T-helper 9 cell (primary cell): Measurements from ENCODE around the gene PAX7.

ENCODE experiments used
- DNase-seq: peaks from one replicate; pipeline ENCODE4 v3.0.0-alpha.2; 2020

Gene PAX7

DNA sequence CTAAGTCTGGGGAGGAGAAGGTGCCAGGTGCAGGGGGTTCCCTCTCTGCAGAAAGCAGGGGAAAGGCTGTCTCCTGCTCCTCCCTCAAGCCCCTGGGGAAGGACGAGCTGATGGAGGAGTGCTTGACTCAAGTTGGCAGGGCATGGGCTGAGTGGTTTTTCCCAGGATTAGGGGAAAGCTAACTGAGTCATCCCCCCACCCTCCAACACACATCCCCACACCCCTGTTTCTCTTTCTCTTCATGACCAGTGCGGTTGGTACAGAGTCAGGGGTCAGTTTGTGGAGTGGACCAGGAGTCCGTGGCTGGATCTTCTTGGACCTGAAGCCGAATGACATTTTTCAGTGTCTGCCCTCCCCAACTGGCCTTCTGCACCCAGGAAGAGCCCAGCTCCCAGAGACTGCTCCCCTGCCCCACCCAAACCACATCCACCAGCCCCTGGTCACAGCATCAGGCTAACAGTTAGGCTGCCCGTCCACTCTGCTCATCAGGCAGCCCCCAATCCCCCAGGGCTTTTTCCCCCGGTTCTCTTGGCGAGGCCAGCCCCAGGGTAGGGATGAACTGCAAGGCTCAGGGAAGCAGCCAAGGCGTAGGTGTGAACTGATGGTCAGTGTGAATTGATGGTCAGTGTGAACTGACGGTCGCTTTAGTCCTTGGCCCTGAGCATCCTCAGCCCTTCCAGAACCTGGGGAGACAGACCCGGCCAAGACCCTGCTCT lies 81.0 kb downstream of the PAX7 start:
- DNase-seq, result no peak

DNA sequence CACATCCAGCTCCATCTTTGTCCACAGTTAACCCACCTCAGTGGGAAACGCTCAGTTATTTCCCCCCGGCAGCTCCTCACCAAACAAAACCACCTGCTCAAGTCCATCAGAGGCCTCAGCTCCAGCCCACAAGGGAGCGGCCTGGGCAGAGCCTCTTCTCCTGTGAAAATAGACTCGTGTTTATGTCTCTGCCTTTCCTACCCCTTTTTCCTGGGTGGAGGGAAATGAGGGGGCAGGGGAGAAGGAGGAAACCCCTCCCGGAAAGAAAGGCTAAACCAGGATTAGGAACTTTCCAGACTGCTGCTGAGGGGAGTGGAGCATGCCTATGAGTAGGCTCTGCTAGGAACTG lies 81.6 kb downstream of the PAX7 start:
- no peak for DNase-seq

GRCh38 chr1:18714404-18715175 lies 83.9 kb downstream of the PAX7 start:
- DNase-seq, result no peak

- no peak for DNase-seq
Observed at GRCh38 chr1:18716112-18716784, 85.6 kb downstream of the PAX7 start.

GRCh38 chr1:18716785-18717678 lies 86.4 kb downstream of the PAX7 start:
- DNase-seq, result no peak

DNA sequence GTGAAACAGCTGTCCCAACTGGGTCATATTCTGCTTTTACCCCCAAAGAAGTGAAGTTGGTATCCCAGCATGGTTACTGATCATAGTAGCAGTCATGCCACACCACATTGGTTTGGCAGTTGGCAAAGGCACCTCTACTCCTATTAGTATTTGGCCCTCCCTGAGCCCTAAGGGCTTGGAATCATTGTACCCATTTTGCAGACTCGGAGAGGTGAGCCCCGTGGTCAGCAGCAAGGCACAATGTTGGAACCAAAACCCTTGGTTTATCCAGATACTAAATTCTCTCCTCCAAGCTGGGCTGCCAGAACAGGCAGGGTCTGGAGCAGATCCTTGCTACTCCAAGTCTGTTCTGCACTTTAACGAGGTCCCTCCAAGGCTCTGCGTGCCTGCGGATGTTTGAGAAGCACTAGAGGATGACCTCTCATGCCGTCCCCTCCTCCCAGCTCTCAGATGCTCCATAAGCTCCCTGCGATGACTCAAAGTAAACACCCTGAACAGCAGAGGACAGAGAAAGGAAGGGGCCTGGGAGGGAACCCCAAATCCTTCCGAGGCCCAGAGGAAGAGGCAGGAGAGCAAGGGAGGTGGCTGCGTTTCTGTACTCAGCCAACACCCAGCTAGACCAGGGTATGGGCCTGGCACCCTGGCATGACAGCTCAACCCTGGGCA lies 89.3 kb downstream of the PAX7 start:
- DNase-seq, result no peak

DNA sequence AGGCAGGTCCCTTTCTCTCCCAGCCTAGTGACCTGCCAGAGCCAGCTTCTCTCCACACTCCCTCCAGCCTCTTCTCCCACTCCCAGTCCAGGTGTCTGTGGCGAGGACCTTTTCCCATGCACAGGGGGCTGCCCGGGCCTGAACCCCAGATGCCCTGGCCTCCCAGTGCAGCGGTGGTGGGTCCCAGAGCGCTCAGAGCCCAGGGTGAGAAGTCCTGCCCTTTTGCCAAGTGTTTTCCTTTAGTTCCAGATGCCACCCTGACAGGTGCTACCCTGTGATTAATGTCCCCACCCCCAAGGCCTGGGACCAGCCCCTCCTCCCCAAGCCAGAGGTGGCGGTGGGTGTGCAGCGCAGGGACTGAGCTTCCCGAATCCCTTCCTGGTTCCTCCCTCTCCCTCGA lies 90.4 kb downstream of the PAX7 start:
- DNase-seq, result no peak

GRCh38 chr1:18721776-18722175 lies 91.1 kb downstream of the PAX7 start:
- no peak for DNase-seq

- no peak for DNase-seq
Observed at GRCh38 chr1:18722270-18722669, 91.6 kb downstream of the PAX7 start.

DNA sequence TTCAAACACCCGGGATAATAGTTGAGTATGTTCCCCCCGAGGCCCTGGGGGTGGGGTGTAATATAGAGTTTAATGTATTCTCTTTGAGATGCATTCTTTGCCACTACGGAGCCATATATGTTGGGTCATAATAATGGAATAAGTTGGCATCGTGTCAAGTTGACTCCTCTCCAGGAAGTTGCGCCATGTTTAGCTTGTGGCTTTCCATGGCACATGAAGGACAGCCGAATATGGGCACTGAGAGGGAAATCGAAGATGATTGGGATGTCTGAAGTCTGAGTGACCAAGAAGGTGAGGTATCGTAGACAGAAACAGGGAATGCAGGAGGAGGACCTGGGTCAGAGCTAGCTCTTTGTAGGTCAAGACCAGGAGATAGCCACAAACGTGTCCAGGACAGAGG lies 92.6 kb downstream of the PAX7 start:
- no peak for DNase-seq

- no peak for DNase-seq
Observed at GRCh38 chr1:18723701-18724411, 93.2 kb downstream of the PAX7 start.

- DNase-seq, result no peak
Observed at GRCh38 chr1:18724801-18725200, 94.2 kb downstream of the PAX7 start.

DNA sequence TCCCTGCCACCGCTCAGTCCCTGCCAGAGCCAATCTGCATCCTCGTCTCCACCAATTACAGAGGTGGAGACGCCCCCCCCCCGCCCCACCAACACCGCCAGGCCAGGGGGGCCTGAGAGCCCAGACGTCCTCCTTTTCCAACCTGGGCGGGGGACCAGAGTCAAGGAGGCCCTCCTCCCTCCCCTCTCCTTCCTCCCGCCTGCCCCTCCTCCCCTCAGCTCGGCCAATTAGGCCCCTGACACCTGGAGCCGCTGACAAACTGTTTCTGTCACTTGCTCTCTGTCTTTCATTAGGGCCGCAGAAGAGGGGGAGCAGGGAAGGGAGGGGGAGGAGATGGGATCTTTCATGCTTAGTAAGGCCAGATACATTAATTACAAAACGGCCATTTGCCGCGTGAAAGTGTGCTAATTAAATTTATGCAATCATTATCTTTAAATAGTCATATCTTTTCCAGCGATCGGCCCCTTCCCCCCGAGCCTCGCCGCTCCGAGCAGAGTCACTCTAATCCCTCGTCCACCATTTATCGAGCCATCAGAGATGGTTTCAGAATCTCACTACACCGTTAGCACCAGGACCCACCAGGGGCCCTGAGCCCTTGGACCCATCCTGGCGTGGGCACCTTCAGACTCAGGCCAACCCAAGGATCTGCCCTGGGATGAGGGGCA lies 94.7 kb downstream of the PAX7 start:
- no peak for DNase-seq

DNA sequence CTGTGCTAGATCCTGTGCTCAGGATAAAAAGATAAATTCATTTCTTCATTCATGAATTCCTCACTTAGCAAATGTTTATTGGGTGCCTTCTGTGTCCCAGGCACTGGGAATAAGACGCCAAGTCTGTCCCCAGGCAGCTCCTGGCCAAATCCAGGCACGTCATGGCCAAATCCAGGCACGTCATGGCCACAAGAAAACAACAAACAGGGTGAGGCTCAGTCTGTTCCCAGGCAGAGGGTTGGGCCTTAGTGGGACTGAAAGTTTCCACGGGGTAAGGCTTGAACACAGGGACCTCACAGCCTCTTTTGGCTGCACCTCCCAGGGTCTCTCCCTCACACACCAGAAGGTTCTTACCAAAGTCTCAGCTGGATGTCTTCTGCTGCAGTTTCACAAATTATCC lies 95.7 kb downstream of the PAX7 start:
- no peak for DNase-seq

- DNase-seq, result no peak
Observed at GRCh38 chr1:18727956-18728355, 97.3 kb downstream of the PAX7 start.

DNA sequence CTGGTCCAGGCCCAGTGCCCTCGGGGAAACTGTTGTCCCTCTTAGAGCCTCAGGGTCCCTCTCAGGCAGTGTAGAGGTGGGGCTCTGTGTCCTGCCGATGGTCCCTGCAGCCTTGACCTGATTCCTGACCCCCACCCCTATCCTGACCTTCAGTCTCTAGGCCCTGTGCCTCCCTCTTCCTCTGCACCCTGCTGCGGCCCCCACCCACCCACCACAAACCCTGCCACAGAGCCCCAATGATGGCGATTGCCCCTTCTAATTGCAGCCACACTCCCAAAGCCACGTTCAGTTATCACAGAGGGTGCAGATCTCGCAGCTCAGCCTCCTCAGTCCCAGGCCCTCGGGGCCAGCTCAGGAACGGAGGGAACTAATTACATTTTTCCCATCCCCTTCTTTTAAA lies 99.7 kb downstream of the PAX7 start:
- no peak for DNase-seq

DNA sequence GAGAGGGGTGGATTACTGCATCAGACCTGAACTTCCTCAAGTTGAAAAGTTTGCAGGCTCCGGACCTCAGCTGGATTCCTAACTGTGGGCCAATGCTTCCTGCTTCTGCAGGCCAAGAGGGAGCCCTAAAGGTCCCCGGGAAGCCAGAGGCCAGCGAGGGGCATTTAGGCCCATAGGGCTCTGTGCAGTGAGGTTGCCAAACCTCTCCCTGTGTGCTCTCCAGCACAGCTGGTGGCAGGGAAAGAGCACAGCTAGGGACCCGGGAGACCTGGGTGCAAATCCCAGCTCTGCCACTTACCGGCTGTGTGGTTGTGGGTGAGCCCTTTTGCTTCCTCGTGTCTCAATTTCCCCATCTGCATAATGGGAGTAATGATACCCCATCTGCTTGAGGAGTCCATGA lies 100.5 kb downstream of the PAX7 start:
- no peak for DNase-seq

GRCh38 chr1:18731591-18732235 lies 101.1 kb downstream of the PAX7 start:
- DNase-seq, result no peak

GRCh38 chr1:18732686-18733085 lies 102.0 kb downstream of the PAX7 start:
- DNase-seq, result no peak

GRCh38 chr1:18734001-18734400 lies 103.4 kb downstream of the PAX7 start:
- DNase-seq, result no peak
